HK-2 (cell line): Measurements from ENCODE around the gene GAREM1.

Experiments
- DNase-seq: peaks from one replicate; pipeline ENCODE4 v3.0.0-alpha.2; 2018; ENCODE audit not compliant: unreplicated experiment

Gene GAREM1

DNA sequence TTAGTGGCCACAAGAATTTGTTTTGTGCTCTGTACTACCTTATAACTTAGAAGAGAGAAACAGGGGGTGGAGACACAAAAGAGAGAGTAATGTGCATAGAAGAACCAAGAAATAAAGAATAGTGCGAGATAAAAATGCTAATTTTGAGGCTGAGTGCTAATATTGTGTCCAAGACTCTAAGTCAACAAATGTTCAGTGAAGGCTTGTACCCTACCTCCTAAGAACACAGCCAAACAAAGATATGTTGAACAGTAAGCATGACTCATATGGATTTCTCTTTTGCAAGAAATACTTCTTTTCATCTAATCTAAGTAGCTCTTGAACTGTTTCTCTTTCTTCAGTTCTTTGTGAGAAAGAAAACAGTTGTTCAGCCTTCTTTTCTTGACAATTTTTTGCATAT is 45.2 kb downstream of the GAREM1 start:
- no peak for DNase-seq

DNA sequence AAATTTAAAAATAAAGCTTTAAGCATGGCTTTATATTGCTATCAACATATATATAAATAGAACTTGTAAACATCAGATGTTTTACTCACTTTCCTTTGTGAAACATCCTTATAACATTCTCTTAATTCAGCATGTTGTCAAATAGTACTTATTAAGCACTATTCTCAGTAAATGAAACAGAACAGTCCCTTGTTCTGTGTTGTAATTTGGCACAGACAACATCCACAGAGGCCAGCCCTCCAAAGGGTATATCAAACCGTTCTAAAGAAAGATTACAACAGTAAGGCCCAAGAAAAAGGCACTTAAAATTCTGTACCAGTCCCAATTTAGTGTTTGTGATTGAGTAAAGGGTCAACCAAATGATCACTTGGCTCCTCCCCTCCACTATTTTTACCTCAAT is 46.0 kb downstream of the GAREM1 start:
- DNase-seq: no peak

DNA sequence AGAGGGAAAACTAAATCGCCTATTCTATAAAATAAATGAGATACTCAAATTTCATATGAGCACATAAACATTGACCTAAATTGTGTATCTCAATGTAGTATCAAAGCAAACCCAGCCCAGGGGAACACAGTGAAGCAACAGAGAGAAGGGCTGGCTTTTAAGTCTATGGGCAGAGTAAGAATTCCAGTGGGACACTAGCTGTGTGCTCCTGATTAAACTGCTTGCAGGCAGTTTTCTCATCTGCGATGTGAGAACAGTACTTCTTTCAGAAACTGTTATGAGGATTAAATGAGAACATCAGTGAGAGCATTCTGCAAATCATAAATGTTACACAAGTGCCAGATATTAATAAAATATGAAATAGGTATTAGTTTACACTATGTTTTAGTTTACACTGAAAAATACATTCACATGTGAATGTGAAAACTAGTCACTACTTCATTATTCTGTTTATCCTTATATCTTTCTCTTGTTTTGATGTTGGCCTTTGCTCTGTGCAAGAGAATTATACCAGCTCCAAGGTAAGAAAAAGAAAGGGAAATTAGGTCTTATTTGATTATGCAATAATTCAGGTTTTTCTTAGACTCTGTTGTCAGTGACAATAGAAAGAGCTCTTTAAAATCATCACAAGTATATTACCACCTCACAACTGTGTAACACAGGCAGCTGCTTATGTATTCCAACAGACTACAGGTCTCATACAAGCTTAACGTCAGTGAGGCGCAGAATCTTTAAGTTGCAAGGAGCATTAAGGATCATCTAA is 47.5 kb downstream of the GAREM1 start:
- no peak for DNase-seq

DNA sequence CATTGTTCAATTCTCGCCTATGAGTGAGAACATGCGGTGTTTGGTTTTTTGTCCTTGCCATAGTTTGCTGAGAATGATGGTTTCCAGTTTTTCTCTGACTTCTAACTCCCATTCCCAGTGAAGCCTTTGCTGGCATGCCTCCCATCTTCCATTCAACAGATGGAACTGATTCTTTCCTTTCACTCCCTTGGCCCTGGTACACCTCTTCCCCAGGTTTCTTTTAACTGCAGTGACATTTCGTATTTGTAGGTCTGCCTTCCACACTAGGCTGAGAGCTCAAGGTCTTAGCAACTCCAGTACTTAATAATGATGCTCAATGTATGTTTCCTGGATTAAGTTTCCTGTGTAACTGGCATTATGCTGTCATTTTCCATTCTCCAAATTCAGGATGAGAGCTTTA is 48.5 kb downstream of the GAREM1 start:
- no peak for DNase-seq

DNA sequence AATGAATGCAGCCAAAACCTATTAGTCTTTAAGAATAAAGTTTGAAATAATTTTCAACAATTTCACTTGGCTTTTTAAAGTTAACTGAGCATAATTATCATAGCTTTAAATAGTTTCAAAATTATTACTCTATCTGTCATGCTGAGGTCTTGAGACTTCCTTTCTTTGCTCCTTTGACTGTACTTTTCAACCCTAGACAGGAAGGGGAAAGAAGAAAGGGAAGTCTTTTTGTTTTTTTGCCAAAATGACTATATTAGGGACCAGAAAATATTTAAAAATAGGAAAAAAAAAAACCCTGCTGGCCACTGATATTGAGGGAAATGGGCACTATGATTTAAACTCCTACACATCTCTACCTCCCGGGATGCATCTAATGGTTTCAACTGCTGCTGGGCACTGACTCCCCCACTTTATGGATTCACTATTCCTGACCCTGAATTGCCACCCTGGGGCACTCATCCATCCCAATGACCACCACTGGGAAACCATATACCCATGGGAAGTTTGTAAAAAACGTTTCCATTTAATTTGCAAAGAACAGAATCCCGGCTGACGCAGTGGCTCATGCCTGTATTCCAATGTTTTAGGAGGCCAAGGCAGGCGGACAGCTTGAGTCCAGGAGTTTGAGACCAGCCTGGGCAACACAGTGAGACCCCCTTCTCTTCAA is 50.5 kb downstream of the GAREM1 start:
- no peak for DNase-seq

DNA sequence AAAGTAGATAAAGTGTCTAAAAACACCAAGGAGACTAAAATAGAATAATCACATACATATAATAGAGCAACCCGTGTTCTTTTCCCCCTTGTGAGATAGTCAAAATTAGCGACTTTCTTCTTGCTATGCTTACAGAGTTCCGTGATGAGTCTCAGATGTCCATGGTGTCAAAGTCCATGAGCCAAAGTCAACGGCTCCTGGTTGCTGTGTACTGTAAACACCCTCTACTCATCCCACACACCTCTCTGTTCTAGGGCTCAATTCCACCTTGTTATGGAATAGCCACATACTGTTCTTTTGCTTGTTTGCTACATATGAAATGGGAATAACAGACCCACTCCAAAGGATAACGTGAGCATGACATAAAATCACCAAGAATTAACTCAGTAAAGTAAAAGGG is 52.5 kb downstream of the GAREM1 start:
- DNase-seq: no peak

DNA sequence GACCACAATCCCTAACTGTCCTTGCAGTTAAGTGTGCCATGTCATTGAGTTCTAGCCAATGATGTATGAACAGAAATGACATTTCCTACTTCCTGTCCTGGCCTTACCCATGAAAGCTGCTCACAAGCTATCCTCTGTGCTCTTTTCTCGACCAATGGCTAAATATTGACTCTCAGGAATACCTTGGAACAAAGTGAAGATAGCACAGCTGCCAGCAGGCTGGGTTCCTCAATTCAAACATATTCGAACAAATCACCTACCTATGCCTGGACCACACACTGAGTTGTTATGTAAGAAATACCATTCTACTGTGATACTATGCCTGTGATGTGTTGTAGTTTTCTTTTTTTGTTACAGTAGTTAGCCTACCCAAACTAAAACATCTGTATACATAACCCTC is 65.1 kb downstream of the GAREM1 start:
- DNase-seq: no peak

DNA sequence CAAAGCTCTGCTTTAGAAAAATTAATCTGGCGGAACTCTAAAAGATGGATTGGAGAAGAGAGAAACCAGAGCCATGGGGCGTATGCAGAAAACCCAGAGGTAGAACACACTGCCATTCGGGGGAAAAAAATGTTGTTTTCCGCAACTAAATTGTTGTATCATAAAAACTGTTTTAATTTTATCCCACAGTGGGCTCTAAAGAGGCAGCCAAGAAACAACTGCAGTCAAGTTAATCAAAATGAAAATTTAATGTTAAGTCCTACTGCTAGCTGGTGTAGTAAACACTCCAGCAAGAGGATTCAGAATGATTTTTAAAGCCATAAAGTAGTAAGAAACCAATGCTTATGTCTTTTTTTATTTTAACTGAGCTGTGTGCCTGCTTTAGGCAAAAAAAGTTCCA is 69.1 kb downstream of the GAREM1 start:
- no peak for DNase-seq

DNA sequence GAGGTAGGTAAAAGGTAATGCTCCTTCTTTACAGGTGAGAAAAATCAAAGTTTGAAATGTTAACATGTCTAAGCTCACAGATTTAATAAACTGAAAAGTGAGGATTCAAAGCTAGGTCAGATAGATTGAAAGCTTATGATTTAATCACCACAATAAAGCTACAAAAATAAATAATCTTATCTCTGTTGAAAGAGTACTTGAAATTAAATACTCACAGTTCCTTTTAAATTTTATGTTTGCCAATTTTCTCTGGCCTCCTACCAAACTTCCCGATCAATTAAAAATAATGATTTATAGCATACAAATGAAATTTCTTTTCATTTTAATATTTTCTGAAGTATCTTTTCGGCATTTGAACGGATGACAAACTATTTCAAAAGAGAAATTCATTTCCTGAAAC is 77.3 kb downstream of the GAREM1 start:
- no peak for DNase-seq

DNA sequence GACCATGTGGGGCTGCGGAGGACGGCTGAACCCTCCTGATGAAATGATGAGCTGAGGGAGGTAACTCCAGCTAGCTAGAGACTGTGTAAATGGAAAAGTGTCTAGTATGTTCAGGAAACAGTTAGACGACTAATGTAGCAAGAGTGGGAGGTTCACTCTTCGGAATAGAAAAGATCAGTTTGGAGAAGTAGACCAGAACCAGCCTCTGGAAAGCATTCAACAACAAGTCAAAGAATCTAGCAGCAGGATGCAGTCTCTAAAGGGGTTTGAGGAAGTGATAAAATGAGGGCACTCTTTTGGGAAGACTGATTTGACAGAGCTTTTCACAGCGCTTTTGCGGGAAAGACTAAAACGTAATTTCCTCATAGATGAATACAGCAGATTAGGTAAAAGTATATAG is 79.6 kb downstream of the GAREM1 start:
- DNase-seq: no peak

DNA sequence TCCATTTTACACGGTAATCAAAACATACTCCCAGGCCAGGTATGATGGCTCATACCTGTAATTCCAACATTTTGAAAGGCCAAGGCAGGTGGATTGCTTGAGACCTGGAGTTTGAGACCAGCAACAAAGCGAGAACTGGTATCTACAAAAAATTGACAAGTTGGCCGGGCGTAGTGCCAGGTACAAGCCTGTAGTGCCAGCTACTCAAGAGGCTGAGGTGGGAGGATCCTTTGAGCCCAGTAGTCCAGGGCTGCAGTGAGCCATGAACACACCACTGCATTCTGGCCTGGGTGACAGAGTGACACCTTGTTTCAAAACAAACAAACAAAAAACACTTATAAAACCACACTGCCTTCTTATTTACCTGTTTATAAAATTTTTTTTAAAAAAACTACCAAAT is 80.8 kb downstream of the GAREM1 start:
- DNase-seq: no peak

DNA sequence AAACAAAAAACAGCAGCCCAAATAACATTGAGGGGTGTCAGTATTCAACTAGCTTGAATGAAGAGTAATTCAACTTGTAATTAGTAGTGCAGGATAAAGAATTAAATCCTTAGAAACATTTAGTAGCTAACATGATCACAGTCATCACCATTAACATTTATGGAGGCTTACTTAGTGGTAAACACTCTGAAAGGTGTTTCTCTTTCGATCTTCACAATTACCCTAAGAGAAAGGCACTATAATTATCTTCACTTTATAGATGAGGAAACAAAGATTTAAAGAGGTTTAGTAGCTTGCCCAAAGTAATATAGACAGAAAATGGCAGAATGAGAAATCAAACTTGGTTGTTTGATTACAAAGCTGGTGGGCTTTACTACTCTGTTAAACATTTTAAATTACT is 81.5 kb downstream of the GAREM1 start:
- DNase-seq: no peak

DNA sequence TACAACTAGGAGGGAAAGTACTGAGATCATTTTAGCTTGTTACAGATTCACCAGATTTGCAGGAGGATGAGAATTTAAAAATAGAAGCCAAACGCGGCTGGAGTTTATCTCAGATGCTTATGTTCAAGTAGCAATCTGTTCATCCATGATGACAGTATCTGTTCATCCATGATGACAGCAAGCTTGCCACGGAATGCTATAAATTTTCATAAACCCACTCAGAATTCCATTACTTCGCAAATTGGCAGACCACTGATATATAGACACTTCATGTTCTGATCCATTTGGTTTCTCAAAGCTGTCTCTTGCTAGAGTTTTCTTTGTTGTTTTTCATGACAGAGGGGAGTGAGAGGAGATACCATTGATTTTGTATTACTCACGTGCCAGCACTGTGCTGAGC is 84.2 kb downstream of the GAREM1 start:
- no peak for DNase-seq

DNA sequence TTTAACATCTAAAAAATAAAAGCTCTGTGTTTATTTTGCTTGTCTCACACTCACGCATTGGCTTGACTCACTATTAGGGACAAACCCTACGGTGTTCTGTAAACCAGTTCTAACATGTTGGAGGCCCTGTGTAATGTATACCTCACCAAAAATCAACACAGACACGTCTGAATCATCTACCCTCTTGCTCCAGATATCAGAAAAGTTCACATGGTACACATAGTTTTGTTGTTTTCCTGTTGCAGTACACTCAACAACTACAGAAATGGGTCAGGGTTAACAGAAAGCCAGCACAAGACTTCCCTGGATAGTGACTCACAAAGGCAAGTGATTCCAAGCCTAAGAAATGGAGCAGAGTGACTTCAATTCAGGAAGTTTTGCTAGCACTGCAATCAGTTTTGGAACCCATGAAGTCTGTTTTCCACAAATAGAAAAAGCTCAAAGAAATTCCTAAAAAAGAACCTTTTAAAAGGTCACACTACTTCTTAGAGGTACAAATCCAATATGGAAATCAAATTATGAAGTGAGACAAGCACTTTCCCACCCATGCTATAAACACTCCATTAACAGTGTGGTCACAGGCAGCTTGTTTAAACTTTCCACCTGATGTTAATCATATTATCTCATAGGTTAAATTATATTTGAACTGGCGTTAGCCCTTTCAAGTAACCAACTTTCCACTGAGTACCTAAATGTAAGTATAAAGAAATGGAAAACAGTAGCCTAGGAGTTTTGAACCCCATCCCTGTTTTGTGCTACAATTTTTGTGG is 87.4 kb downstream of the GAREM1 start:
- DNase-seq: no peak

DNA sequence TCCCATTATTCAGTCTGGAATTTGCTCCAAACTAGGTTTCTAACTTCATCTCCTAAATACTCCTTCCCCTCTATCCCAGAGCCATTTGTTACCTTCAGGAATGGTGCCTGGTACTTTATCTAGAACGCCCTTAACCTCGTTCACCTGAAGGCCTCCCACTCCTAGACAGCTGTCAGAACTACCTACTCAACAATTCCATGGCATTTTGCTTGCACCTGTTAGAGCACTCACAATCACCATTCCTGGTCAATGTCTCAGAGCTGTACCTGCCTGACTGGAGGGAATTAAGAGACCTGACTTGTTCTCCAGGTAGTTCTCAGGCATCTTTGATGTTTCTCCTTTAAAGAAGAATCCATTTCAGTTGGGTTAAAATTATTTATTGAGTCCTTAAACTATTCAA is 88.9 kb downstream of the GAREM1 start:
- no peak for DNase-seq

DNA sequence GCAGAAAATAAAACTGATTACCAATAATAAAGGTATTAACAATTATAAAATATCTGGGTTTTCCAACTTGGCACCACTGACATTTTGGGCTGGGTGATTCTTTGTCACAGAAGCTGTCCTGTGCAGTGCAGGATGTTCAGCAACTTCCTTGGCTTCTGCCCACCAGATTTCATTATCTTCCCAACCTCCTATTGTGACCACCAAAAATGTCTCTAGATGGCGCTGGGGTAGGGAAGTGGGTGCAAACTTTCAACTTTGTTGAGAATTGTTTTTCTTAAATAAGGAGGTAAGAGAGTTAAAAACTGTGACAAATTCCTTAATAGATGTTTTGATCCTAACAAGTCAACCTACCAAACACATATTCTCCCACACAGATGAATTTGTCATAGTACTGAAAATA is 90.1 kb downstream of the GAREM1 start:
- DNase-seq: no peak

DNA sequence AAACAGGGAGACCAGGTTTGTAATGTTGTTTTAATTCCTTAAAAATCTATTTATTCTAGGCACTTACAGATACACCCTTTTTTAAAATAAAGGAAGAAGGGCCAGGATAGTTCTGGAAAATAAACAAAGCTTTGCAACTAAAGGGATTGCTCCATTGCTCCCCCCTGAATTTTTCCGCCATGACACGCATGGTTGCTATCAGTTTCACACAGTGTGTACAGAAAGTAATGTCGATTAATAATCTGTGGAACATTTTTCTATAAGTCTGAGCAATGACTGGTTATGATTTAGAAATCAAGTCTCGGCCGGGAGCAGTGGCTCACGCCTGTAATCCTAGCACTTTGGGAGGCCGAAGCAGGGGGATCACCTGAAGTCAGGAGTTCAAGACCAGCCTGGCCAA is 90.8 kb downstream of the GAREM1 start:
- no peak for DNase-seq

DNA sequence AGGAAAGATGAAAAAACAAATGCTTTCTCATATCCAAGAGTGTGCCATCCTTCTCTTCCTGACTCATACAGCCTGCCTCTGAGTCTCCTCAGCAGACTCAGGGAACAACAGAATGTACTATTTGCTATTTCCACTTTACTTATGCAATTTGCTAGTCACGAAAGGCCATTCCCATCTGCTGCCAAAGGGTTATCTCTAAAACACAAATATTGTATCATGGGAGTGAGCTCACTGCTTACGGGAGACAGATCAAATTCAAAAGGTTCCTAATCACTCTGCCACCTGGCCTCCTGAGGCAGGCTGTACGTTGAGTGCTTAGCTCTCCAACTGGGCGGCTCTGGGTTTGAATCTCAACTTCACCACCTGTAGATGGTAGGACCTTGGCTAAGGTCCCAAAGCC is 92.0 kb downstream of the GAREM1 start:
- no peak for DNase-seq

DNA sequence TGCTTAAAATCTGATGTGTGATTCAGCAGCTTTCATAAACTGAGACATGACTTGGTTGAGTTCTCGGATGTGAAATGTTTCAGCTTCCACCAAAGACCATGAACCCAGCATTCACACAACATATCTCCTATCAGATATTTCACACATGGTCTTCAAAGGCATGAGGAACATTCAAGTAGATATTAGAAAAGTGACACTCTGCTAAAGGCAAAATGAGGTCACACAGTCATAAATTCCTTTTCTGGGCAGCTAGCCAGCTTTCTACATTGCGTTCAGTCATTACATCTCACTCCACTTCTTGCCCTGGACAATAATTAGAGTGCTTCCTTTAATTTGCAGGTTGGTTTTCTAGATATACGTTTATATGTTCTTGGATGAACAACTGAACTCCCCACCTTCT is 96.7 kb downstream of the GAREM1 start:
- DNase-seq: no peak

DNA sequence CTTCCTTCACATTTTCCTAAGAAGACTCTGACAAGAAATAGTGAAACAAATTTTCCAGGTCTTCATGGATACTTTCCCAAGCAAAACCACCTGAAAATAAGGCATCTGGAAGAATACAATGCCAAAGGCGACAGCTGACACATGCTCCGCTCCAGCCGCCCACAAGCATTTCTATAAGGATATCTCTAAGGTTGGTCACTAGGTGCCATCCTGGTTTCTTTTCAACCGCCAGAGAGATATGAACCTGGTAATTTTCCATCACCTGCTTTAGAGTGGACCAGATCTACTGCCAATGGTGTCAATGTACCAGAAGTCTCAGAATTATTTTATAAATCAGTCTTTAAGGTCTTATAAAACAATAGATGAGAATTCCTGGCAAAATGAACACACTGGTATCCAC is 97.2 kb downstream of the GAREM1 start:
- DNase-seq: no peak

DNA sequence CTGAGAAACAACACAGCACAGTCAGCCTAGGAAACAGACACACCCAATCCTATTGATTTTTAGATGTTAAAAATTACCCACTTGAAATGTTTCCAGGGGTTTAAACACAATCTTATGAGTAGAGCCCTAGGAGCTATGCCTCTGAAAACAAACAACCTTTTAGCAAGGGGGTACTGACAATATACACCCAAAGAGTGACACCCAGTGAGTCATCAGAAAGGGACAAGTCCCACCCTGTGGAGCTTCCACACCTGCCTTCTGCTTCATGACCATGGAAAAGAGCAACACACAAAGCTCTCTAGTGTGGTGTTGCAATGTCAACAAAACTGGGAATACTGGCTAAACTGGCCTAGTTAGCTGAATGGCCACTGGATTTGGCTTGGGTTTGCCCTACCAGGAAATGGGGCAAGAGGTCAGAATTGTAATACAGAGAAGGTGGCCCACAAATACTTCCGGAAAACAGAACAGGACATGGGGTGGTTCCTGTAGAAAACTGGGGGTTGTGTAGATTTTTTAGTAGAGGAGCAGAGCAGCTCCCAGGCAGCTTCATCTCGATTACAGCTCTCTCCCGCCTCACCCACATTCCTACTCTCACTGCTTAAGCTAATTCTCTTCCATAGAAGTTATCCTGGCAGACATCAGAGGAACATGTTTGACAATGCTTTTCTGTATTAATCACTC is 98.2 kb downstream of the GAREM1 start:
- DNase-seq: no peak

DNA sequence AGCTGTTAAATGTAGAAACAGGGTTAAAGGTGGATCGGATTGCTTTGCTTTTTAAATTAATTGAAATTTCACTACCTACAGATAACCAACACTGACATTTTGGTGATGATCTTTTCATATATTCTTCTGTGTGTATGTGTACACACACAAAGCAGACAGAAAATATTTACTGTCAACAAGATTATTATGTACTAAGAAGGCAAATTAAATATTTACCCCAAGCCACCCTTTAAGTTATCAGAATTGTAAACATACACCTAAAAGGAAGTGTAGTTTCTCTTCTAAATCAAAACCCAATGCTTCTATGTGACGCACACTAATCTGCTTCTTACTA is 98.7 kb downstream of the GAREM1 start:
- DNase-seq: no peak

DNA sequence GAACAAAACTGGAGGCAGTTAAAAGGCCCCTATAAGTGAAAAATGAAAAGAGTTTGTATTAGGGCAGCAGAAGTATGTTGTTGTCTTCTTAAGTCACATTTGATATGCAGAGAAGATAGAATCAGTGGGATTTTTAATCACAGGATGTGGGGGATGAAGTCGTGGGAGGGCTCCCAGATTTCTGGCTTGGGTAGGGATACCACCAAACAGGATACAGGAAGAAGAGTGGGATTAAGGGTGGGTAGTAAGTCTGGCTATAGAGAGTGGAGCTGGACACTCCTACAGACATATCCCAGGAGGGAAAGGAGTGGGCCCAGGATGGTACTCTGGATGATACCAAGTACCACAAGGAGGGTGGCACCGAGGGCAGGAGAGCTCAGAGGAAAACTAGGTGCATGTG is 99.3 kb downstream of the GAREM1 start:
- no peak for DNase-seq
